ENCODE data around the gene CRYGN. TPM values are rescaled to one million over a fixed set of nuclear protein-coding genes. Genes with fewer than 3 reads are reported as not detected.

The CRYGN gene
- total and polyA plus RNA-seq, 9 of the 15 experiments (the other 6 are each of a cell fraction or from before 2014, with no cell fraction given): not detected

DNA sequence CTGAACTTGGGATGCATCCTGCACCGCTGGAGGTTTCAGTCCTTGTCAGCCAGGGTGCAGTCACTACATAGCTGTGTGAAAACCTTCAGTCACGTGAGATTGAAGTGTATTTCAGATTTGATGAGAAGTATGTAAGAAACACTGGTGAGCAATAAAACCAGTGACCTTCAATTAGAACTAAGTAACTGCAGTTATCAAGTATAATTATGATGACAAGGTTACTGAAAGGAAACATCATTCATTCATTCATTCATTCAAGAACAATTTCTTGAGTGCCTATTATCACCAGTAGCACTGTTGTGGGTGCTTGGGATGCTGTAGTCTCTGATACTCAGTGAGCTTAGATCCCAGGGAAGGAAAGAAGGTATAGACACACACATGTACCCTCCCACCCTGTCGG, 46.1 kb upstream of the CRYGN start (continued):
- TF ChIP-seq, protein P1, sequence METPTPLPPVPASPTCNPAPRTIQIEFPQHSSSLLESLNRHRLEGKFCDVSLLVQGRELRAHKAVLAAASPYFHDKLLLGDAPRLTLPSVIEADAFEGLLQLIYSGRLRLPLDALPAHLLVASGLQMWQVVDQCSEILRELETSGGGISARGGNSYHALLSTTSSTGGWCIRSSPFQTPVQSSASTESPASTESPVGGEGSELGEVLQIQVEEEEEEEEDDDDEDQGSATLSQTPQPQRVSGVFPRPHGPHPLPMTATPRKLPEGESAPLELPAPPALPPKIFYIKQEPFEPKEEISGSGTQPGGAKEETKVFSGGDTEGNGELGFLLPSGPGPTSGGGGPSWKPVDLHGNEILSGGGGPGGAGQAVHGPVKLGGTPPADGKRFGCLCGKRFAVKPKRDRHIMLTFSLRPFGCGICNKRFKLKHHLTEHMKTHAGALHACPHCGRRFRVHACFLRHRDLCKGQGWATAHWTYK (CRISPR knock-in tag; IDR thresholded peaks at IDR 0.05): no peak
- no peak for TF ChIP-seq ZKSCAN1 (IDR thresholded peaks at IDR 0.05; ENCODE audit: low read depth, low read length)

DNA sequence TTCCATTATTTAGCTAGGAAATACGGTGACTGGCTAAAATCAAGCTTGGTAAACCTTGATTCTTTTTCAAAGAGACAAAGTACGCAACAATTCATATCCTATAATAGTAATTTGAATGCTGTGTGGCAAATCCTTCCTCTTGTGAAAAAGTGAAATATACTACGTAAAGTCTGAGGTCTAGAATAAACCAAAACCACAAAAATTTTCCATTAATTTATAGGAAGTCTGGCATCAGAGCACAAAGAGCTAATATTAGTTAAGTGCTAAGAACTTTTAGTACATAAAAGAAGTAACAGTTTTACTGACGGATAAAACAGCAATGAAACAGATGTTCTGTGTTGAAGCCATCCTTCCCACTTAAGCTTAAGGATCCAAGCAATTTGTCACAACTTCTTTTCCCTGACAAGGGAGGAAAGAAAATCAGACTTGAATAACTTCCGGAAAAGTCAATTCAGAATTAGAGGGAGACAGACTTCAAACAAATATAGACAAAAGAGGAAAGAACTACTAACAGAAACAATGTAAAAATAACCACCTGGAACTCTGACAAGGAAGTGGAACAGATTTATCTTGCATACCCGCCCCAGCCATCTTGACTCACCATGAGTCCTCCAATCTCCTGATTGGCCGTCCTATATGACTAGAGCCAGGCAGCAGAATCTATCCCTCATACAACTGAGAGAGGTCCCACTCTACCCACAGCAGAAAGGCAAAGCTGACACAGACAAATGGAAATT, 45.2 kb upstream of the CRYGN start:
- TF ChIP-seq STAT5A (IDR thresholded peaks at IDR 0.05; ENCODE audit: borderline replicate concordance, low read length): no peak
- TF ChIP-seq FOSL1 (tag; conservative IDR thresholded peaks at IDR 0.05): peak; percentile 68
- peak; percentile 8; the same call in 1 of the 2 replicates for TF ChIP-seq CBFA2T3 (IDR thresholded peaks at IDR 0.05)
- TF ChIP-seq YY1 (IDR thresholded peaks at IDR 0.05; ENCODE audit: borderline replicate concordance in 1 of 3, control insufficient read depth in 1 of 3, extremely low read depth in 1 of 3, insufficient read depth in 3 of 3, insufficient read length in 1 of 3, insufficient replicate concordance in 2 of 3, low read depth in 1 of 3, low read length in 2 of 3): peak in 1 of 3 experiments; percentile 46
- 0 out of 4 replicates have a peak, but pooled peaks of 1 of the 2 experiments have one; percentile 8 for TF ChIP-seq FOXA3 (CRISPR knock-in tag; conservative IDR thresholded peaks at IDR 0.05 in 1 of 2, IDR thresholded peaks at IDR 0.05 in 1 of 2)
- TF ChIP-seq HDAC1 (IDR thresholded peaks at IDR 0.05): no peak
- DNase-seq (ENCODE audit: extremely low read depth in 1 of 4, low spot score in 3 of 4) (peak; percentile 41 to 60 (median 56)), ATAC-seq (peak; percentile 52; the same call in 2 of the 3 replicates), FAIRE-seq (no peak)
- Histone ChIP-seq H3K4me1 (replicated peaks in 1 of 2; ENCODE audit: control insufficient read depth in 2 of 2, insufficient read depth in 2 of 2, low read length in 2 of 2) (no peaks in the 10 kb centered on the region; a peak in 1 of 5 replicates), H3K9me1 (ENCODE audit: control insufficient read depth, insufficient read depth, low read length) (no peaks in the 10 kb centered on the region), H3K27ac (ENCODE audit: extremely low read depth, low read depth, low read length) (no peak overlapping the region), H4K20me1 (replicated peaks; ENCODE audit: control insufficient read depth, insufficient read depth, low read length) (peaks cover 7% of the 10 kb centered on the region), H3K4me2 (ENCODE audit: insufficient read depth, low read length) (no peak overlapping the region), H3K4me3 (no peak overlapping the region), H3K27me3 (ENCODE audit: control insufficient read depth in 2 of 2, insufficient read depth in 2 of 2, low read length in 2 of 2) (no peaks in the 10 kb centered on the region), H3K79me2 (ENCODE audit: control insufficient read depth, insufficient read depth, low read length) (peaks cover 73% of the 10 kb centered on the region), H2AFZ (ENCODE audit: low read depth, low read length) (no peak overlapping the region), H3K36me3 (ENCODE audit: control insufficient read depth, insufficient read depth, low read length) (peaks cover 97% of the 10 kb centered on the region), H3K9me3 (replicated peaks; ENCODE audit: control insufficient read depth, insufficient read depth, low read depth, low read length) (no peaks in the 10 kb centered on the region), H3K9ac (ENCODE audit: insufficient read depth in 1 of 2, low read depth in 2 of 2, low read length in 2 of 2) (no peak overlapping the region)
- no TSS peak for BruUV-seq (replicated peaks)
- CTCF ChIA-PET (ENCODE audit: low intra/inter-chr PET ratio): no interaction called here
- POLR2A ChIA-PET: interaction anchor here (1.2 to 1.6 kb wide), 2 partner anchors 15 to 25 kb away, joined by 3 to 4 read pairs; no protein-coding TSS in a partner anchor
- in situ Hi-C loops (cut with MboI) (no loop called here), intact Hi-C loops (cut with micrococcal nuclease) (no loop called here)
- 83% methylated on average over 7 of the region's 7 CpGs for WGBS (ENCODE audit: insufficient coverage, low coverage, missing lambda C conversion rate)
